ENCODE data around the gene DNAJC5G.
A peak's percentile ranks its signal among the peaks of the same experiment; 100 is the strongest.

DNAJC5G gene

DNA sequence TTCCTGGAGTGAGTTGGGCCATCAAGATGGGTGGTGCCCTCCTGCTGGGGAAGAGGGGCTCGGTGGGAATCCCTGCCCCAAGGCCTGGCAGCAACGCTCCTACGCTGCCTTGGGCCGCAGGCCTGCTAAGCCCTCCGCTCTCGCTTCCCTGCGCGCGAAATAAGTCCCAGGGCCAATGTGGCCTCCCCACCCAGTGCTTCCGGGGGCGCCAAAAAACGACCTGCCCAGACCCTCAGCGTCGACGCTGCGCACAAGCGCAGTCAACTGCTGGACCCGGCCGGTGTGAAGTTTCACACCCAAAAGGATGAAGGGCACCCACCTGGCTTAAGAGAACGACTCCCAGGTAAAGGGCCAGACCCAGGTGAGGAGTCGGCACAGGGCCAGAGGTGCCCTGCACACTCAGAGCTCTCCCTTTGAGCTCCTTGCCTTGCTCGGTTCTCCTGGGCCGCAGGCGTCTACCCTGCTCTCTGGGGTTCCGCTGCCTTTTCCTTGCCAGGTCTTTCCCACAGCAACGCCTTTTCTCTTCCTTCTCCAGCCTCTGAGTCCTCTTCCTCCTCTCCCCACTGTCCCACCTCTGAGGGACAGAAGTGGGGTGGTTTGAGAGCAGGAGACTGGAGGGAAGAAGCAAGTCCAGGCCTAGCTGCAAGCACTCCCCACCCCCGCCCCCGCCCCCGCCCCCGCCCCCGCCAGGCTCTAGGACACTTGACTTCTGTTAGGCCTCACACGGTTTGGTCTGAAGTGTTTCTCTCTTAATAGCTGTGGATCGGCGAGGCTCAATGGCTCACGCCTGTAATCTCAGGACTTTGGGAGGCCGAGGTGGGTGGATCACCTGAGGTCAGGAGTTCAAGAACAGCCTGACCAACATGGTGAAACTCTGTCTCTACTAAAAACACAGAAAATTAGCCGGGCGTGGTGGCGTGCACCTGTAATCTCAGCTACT, at the start of gene DNAJC5G:
Gene DNAJC5G, plus strand, starts transcription at position 223 of the 940 bp plus-strand sequence. CDS start 1,296 bp downstream, outside the sequence.
- DNase-seq = no peak

GRCh38 chr2:27225526-27225925, 49.7 kb upstream of the DNAJC5G start:
- no peak for DNase-seq

DNA sequence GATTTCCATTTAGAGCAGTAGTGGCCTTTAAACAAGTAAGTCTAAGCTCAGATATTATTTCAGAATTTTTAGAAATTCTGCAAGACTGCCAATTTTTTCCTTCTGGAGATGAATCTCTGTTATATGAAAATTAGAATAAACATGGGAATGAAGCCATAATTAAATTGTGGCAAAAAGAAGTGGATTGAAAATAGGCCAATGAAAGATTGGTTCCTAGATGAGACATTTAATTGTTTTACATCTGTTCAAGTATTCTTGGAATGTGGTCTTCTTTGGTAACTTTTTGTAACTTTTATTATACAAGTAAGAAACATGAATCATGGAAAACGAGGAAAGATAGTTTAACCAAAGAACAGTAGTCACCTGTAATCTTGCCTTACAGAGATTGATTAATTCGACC, 47.7 kb upstream of the DNAJC5G start:
- DNase-seq = no peak

DNA sequence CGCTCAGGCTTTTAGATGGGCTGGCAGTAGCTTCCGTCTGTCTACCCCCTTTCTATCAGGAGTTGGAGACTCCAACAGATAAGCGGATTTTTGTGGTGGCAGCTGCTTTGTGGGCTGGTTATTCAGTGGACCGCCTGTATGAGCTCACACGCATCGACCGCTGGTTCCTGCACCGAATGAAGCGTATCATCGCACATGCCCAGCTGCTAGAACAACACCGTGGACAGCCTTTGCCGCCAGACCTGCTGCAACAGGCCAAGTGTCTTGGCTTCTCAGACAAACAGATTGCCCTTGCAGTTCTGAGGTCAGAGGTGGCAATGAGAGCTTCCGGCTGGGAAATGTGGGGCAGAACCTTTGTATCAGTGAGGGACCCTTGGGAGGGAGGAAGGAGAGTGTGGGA, 43.3 kb upstream of the DNAJC5G start:
- DNase-seq = no peak

DNA sequence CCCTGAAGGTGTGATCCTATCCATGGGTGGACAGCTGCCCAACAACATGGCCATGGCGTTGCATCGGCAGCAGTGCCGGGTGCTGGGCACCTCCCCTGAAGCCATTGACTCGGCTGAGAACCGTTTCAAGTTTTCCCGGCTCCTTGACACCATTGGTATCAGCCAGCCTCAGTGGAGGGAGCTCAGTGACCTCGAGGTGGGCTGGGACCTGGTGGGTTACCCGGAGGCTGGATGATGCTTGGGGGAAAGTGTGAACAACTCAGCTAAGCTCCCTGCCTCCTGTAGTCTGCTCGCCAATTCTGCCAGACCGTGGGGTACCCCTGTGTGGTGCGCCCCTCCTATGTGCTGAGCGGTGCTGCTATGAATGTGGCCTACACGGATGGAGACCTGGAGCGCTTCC, 41.9 kb upstream of the DNAJC5G start:
- DNase-seq = no peak

GRCh38 chr2:27236136-27236535, 39.1 kb upstream of the DNAJC5G start:
- no peak for DNase-seq

GRCh38 chr2:27236626-27237025, 38.6 kb upstream of the DNAJC5G start:
- DNase-seq = no peak

- DNase-seq = no peak
These were observed 37.8 kb upstream of the DNAJC5G start for GRCh38 chr2:27237341-27237945.

DNA sequence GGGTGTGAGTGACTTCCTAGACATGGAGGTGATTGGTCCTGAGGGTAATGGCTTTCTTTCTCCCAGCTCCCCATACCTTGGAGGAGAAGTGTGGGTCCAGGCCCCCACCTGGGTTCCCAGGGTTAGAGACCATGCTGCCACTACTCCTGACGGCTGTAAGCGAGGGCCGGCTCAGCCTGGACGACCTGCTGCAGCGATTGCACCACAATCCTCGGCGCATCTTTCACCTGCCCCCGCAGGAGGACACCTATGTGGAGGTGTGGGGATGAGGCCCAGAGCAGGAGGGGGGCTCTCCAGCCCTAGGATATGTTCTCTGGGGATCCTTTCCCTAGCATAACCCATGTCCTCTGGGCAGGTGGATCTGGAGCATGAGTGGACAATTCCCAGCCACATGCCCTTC, 36.3 kb upstream of the DNAJC5G start:
- no peak for DNase-seq

GRCh38 chr2:27240406-27240805, 34.8 kb upstream of the DNAJC5G start:
- no peak for DNase-seq

- DNase-seq = peak; percentile 39
These were observed 33.2 kb upstream of the DNAJC5G start for GRCh38 chr2:27241761-27242613.

DNA sequence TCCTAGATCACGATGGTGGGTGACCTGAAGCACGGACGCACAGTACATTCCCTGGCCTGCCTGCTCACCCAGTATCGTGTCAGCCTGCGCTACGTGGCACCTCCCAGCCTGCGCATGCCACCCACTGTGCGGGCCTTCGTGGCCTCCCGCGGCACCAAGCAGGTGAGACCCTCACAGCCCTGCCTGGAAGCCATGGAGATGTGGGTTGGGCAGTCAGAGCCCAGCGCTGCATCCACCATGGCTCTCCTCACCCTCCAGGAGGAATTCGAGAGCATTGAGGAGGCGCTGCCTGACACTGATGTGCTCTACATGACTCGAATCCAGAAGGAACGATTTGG, 32.6 kb upstream of the DNAJC5G start:
- no peak for DNase-seq

GRCh38 chr2:27243391-27244130, 31.7 kb upstream of the DNAJC5G start:
- DNase-seq = no peak

DNA sequence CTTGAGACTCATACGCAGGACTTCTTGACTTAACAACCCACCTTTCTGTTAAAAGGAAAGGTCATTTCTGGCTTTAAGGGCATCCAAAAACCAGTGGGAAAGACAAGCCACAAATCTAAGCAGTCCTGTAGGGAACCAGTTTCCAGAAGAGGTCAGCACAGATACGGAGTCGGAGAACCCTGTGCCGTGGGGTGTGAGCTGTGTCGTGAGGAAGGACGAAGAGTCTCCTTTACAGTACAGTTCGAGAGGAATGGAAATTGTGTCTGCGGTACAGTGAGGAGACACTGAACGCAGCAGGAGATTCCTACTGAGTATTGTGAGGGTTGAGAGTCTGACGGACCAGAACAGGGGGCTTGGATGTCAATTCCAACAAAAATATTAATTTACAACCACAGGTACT, 30.1 kb upstream of the DNAJC5G start:
- DNase-seq = no peak

DNA sequence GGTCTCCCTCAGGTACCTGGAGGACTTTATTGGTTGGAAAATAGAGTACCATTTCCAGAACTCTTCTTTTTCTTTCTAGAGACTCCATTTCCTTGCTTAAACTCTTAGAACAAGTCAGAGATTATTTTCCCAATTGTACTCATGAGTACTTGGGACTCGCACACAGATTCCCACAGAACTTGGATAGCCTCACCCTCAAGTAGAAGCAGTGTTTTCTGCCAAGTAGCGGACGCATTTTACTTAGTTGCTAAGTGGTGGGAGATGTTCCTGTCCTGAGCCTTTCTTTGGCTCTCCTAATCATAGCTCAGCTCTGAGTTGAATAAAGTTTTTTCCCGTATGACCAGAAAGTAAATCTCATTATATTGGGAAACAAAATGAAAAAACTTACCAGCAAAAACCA, 29.6 kb upstream of the DNAJC5G start:
- no peak for DNase-seq

GRCh38 chr2:27247893-27248292, 27.3 kb upstream of the DNAJC5G start:
- no peak for DNase-seq

DNA sequence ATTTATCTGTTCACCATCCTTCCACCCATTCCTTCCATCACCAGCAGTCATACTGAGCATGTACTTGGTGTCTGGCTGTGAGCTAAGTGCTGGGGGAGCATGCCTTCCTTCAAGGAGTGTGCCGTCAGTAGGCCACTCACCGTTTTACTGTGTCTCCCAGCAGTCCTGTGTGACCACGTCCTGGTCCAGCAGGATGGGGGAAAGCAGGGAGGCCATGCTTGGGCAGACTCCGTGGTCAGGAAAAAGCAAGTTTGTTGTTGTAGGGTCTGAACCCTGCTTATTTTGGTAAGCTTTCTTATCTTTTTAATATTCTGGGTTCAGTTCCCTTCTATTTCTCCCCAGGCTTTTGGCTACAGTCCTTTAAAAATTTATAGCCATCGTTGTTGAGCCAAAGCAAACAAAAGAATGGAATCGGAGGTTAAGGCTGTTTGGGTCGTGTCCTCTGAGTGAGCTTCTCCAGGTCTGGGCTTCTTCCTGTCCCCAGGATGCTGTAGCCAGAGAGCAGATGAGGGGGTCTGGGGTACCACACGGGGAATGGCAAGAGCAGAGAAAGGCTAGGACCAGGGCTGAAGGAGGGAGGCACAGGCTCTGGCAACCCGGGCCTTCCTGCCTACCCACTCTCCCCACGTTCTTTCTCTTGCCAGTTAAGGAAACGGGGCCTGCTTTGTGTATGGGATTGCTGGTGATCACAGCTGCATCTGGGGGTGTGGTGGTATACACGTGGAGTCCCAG, 25.9 kb upstream of the DNAJC5G start:
- DNase-seq = no peak

GRCh38 chr2:27249891-27250651, 25.2 kb upstream of the DNAJC5G start:
- DNase-seq = peak; percentile 54

DNA sequence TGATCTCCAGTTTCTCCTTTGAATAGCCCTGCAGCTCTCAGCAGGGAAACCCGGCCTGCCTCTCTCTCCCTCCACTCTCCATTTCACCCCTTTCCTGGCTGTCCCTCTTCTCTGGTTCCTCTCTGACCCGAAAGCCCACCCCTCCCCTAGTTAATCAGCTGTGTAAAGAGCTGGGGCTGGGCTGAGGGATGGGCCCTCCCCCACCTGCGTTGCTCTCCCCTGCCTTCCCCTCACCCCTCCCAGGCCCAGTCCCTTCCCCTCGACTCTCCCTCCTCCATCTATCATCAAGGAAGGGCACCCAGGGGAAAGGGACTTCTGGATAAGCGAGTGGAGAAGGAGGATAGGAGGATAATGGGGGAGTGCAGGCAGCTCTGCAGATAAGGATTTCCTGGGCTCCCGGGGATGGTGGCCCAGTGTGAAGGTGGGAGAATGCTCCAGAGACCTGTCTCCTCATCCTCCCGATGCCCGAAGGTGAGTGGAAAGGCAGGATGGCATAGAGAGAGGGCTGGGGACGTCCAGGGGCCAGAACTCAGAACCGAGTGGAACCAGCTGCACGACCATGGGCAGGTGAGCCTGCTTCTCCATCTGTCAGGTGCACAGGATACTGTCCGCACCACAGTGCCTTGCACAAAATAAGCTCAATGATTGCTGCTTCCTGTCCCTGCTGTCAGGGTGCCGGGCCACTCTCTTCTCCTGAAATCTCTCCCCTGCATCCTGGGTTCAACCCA, 24.4 kb upstream of the DNAJC5G start:
- DNase-seq = no peak

DNA sequence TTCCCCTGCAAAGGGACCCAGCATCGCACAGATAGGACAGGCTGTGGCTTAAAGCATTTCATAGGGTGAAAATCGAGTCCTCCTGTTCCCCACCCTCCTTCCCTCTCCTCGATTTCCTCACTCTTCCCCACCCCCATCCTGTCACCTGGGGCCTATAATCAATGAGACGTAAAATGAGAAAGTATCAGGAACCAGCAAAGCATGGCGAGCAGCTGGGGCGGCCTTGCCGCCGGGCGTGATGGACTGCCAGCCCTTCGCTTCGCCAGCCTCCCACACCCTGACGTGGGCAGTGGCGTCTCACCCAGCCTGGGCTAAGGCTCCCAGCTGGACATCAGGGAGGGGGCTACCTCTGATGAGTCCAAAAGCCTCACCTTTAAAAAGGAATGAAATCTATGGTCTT, 23.5 kb upstream of the DNAJC5G start:
- DNase-seq = no peak

- DNase-seq = no peak
These were observed 20.0 kb upstream of the DNAJC5G start for GRCh38 chr2:27255187-27255586.

Measured in CD4-positive, alpha-beta T cell treated with Interleukin-6 for 4 hours (primary cell).